NCI-H226 (cell line): ENCODE results near the gene GRK7.
"Not testable (repeated sequence)": the region's sequence is repeated elsewhere in the genome, so short reads cannot be mapped to it uniquely, and the experiment has no call there.

Source experiments
- DNase-seq: peaks from one replicate; pipeline ENCODE4 v3.0.0-alpha.2; 2015

Gene GRK7

DNA sequence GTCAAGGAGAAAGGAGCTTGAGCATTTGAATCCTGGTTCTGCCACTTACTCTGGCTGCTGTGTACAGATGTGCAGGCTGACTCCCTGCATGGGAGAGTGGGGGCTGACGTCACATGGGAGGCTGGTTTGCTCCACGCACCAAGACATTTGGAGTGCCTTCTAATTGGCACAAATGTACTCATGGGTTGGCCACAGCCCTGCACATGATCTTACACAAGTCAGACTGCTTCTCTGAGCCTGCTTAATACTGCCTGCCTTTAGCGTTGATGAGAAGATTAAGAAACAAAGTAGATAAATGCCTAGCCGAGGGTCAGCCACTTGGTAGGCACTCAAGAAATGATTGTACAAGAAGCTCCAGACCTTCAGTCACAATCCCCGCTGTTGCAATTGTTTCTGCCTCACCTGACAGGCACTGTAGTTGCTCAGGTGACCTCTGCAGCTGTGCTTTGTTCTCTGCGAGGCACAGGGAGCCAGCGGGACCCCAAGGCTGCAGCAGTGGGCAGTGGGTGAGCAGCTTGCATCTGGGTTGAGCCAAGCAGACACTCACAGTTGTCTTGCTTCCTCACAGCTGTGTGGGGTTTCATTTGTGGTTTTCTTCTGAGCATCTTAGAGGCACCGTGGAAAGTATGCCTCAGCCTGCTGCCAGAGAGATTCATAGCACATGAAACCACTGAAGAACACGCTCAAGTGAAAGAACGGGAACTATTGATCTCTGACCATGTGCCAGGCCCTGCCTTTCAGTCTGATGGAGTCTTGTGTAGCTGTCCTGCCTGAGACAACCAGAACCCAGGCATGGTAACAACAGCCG is 33.1 kb downstream of the GRK7 start:
- DNase-seq, result no peak

DNA sequence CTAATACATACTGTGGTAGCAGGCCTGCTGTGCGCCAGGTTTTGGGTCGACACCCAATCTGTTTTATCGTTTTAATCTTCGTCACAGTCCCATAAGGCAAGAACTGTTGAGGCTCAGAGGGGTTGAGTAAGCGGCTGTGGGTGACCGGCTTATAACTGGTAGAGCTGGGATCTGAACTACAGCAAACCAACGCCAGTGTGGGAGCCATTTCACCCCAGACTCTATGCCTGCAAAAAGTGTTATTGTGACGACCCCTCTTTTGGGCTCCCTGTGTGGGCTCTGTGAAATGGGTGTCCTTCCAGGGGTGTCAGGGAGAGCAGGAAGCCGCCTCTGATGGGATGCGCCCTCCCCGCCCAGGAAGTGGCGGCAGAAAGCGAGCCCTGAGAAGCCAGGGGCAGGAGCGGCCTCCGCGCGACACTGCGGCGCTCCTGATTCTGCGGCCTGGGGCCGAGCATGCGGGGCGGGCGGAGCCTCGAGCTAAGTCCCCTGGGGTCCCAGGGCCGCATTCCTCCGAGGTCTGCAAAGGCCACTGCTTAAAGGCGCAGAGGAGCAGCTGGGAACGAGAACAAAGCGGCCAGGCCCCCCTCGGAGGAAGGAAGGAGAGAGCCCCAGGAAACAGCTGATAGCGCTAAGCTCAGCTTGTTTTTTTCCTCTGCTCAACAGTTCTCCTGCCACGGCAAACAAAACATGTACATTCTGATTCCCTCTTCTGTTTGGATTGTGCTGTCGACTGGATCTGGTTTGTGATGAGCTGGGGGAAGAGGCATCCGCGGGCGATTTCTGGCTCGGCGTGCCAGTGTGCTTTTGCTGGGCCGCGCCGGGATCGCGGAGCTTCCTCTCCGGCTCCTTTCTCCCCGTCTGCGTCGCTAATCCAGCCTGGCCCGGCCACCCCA is 33.9 kb downstream of the GRK7 start:
- no peak for DNase-seq

DNA sequence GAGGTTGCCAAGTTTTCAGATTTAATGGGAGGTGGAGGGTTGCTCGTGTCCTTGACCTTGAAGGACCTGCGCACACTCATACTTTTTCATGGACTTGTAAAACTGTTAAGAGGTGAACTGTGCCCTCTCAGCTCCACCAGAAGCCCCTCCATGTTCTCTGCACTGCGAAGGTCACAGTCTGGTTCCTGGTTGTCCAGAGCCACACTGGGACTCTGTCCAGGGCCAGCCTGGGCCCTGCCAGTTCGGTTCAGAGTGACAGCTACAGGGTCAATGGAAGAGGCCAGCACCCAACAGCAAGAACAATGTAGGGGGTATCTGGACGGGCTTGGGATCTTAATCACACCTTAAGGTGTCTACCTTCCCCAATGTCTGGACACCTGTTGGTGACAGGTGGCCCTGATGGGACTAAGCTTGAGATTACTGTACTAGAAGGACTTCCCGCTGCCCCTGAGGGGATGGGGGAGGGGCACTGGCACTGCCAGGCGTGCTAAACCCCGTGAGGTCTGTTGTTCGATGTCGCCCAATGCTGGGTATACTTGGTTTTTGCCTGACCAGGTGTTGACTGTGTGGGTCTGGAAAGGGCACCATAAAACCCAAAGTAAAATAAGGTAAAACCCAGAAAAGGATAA is 34.7 kb downstream of the GRK7 start:
- no peak for DNase-seq

DNA sequence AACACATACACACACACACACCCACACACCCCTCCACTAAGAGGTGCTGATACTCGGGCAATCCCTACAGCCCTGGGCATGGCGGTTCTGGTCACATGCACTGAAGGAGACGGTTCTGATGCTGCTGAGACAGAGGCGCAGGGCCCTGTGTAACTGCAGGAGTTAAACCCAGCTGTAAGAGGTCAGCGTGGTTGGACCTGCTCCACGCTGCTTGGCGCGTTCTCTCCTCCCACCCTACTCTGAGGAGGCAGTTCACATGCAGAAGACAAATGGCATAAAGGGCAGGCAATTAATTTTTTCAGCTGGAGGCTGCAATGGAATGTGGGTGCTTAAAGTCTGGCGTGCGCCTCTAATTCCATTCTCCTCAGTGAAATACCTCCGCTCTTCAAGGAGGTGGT is 35.2 kb downstream of the GRK7 start:
- DNase-seq, result no peak

DNA sequence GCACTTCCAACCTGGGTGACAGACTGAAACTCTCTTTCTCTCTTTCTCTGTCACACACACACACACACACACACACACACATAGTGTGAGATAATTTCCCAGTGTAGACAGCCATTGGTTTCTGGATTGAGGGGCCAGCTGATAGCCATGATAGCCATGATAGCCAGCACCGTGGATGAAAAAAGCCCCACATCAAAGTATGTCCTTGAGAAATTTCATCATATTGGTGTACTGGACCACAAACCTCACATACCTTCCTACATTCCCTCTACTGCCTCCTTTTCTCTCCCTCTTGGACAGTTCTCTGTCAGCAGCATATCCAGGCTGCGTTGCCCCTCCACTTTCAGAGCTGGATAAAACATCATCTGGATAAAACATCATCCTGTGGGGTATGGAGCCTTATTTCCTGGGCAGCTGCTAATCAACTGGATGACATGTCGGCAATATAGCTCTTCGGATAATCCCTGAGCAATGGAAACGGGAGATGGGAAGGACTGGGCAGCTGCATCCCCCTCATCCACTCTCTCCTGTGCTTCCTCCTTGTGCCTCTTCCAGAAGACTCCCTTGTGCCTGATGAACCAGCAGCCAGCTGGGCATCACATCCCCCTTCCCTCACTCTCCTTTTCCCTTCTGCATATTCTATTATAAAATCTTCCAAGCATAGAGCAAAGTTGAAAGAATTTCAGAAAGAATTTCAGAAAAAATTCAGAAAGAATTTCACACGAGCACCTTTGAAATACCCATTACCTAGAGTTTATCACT is 39.3 kb downstream of the GRK7 start:
- DNase-seq, result no peak

DNA sequence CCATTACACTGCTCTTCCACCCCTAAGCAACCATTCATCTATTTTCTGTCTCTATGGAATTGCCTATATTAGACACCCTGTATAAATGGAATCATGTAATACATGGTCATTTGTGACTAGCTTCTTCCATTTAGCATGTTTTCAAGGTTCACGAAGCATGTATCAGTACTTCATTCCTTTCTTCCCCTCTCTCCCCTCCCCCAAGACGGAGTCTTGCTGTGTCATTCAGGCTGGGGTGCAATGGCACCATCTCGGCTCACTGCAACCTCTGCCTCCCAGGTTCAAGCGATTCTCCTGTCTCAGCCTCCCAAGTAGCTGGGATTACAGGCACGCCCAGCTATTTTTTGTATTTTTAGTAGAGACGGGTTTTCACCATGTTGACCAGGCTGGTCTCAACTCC is 40.3 kb downstream of the GRK7 start:
- DNase-seq, result not testable (repeated sequence)

DNA sequence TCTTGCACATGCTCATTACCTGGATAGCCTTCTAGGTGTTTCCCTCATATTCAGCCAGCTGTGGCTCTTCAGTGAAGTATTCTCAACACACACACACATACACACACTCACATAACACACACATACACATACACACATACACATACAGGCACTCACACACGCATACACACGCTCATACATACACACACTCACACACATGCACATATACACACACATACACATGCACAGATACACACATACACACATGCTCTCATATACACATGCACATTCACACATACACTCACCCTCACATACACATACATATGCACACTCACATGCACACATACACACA is 41.2 kb downstream of the GRK7 start:
- DNase-seq, result no peak

DNA sequence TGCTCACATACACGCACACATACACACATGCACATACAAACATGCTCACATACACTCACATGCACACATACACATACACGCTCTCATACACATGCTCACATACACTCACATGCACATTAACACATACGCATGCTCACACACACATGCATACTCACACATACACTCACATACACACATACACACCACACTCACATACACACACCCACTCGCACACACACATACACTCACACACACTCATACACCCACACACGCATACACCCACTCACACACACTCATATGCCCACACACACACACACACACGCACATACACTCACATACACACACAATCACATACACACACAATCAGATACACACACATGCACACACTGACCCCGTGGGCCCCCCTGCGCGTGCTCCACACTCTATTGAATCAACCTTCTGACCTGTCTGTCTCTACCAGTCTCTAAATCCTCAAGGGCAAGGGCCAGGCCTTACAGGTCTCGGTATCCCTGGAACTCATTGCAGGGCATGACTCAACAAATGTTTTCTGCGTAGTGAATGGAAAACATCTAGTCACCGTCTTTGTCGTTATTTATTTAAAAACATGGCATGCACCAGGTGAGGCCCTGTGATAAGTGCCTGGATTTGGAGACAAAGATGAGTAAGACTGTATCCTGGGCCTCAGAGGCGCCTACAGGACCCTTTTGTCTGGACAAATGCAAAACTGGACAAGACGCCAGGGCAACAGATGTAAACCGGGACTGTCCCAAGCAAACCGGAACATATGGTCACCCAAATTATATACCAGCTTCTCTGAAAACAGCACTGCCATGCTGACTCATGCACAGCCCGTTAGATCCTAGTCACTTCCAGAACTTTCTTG is 41.8 kb downstream of the GRK7 start:
- DNase-seq, result no peak

DNA sequence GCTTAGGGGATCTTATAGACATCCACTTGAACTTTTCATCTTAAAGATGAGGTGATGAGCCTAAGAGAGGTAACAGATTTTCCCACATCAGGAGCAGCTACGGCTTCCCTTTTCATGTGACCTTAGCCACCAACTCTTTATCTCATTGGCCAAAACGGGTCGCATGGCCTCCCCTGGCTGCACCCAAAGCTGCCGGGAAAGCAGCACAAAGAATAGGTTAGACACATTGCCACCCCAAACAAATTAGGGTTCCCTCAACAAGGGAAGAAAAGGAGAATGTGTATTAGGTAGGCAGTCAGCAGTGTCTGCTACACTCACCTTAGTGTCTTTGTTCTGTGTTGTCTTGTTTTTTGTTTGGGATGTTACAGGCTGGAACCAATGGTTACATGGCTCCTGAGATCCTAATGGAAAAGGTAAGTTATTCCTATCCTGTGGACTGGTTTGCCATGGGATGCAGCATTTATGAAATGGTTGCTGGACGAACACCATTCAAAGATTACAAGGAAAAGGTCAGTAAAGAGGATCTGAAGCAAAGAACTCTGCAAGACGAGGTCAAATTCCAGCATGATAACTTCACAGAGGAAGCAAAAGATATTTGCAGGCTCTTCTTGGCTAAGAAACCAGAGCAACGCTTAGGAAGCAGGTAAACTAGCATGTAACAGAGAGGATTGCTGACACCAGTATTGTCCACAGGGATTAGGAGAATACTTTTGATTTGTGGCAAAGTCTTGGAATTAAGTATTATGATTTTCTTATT is 44.2 kb downstream of the GRK7 start:
- no peak for DNase-seq

DNA sequence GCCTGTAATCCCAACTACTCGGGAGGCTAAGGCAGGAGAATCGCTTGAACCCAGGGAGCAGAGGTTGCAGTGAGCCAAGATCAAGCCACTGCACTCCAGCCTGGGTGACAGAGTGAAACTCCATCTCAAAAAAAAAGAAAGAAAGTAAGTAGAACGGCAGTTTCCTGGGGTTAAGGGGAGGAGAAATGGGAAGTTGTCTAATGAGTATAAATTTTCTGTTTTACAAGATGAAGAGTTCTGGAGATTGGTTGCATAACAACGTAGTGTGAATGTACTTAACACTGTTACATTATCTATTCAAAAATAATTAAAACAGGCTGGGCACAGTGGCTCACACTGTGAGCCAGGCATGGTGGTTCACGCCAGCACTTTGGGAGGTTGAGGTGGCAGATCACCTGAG is 45.4 kb downstream of the GRK7 start:
- no peak for DNase-seq

DNA sequence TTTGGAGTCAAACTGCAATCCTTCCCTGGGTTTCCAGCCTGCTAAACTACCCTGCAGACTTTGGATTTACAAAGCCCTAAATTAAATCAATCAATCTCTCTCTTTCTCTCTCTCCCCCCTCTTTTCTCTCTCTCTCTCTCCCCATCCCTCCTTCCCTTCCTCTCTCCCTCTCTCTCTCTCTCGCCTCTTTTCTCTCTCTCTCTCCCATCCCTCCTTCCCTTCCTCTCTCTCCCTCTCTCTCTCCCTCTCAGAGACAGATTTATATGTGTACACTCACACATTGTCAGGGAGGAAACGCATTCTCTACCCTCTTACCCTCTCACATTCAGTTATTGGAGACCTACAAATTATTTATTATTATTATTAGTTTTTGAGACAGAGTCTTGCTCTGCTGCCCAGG is 47.0 kb downstream of the GRK7 start:
- no peak for DNase-seq

DNA sequence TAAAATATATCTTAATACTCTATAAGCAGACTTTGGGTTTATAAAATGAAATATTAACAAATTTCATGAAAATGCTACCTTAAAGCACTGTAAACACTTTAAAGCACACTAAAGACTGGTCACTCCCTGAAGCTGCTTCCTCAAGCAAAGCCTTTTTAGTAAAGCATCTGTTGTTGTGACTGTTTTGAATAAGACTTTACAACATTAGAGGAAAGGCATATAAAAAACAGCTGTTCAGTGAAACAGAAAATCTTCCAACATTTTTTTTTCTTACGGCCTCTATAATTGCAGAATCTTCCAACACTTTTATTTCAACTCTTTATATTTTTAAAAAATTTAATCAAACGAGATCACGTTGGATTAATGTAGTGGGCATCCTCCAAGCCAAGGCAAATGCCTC is 48.1 kb downstream of the GRK7 start:
- DNase-seq, result no peak

DNA sequence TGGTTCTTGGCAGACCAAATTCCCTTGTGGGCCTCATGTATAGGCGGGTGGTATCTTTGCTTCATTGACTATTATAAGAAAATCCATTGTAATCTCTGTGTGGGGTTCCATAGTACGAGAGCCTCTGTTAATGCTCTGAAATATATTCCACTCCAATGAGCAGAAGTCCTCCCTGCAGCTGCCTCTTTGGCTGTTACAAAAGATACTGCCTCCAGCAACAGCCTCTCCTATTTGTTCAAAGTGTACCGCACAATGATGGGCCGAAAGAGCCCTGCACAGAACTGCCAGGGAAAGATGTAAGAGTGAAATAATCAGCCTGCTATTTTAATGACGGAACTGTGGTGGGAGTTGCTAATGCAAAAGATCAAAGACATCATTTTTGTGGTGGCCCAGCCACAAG is 48.9 kb downstream of the GRK7 start:
- DNase-seq, result no peak

DNA sequence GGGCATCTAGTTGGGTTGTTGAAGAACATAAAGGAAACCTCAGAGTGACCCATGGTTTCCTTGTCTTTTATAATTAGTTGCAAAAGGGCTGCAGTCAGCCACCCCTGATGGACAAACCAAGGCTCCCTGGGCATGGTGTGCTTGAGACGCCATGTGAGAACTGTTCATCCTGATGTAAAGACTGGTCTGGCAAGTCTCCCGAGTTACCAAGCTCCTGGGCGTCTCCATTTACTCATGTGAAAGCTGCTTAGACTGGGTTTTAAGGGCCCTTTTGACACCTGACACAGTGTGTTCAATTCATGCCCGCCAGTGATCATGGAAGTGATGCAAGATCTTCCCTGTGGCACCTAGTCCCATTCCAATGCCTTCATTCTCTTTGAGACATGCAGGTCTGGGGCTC is 49.4 kb downstream of the GRK7 start:
- no peak for DNase-seq
